Uterus (tissue), 4 donors: ENCODE measurements around the gene TAS2R16. TPM values are rescaled to one million over a fixed set of nuclear protein-coding genes. Genes with fewer than 3 reads are reported as not detected.

Experiments used
- DNase-seq, 2 donors: peaks; one replicate each; pipeline ENCODE4 v3.0.0-alpha.2; 2019 to 2020
- H3K27ac ChIP-seq, 2 donors: fragments of 200-600 bp; sonication (generic); 1 replicate in 1 of 2; 2 replicates in 1 of 2; pipeline ENCODE4 v1.5.1; 2016 to 2018
- H3K27me3 ChIP-seq, 2 donors: fragments of 200-600 bp; sonication (generic); one replicate each; pipeline ENCODE4 v1.5.1; 2018 to 2019; ENCODE audit warnings: control low read depth in 1 of 2
- H3K36me3 ChIP-seq, 2 donors: fragments of 200-600 bp; sonication (generic); one replicate each; pipeline ENCODE4 v1.5.1; 2019; ENCODE audit warnings: control low read depth in 1 of 2
- H3K4me1 ChIP-seq, 2 donors: fragments of 200-600 bp; sonication (generic); one replicate each; pipeline ENCODE4 v1.5.1; 2018 to 2019; ENCODE audit warnings: control low read depth in 1 of 2
- H3K4me3 ChIP-seq, 2 donors: fragments of 200-600 bp; sonication (generic); 1 replicate in 1 of 2; 2 replicates in 1 of 2; pipeline ENCODE4 v1.5.1; 2018 to 2019; ENCODE audit warnings: mild to moderate bottlenecking in 1 of 2
- H3K9me3 ChIP-seq, 2 donors: fragments of 200-600 bp; sonication (generic); one replicate each; pipeline ENCODE4 v1.5.1; 2019; ENCODE audit warnings: control low read depth in 1 of 2
- CTCF ChIP-seq, 4 experiments: fragments of 200-600 bp in 2 of 4; fragments of 450-650 bp in 2 of 4; sonication (generic) in 2 of 4; IDR thresholded peaks; one replicate each; pipeline ENCODE4 v1.5.1; 2016 to 2019; ENCODE audit warnings: antibody characterized with exemption in 4 of 4, mild to moderate bottlenecking in 2 of 4, moderate library complexity in 1 of 4
- POLR2A ChIP-seq, 2 donors: fragments of 450-650 bp; IDR thresholded peaks; one replicate each; pipeline ENCODE4 v1.6.1; 2016; ENCODE audit warnings: antibody characterized with exemption in 2 of 2, mild to moderate bottlenecking in 1 of 2, moderate library complexity in 1 of 2
- intact Hi-C: fragments of 100-400 bp; cut with DNase I; formaldehyde crosslinking; loops from one replicate; pipeline ENCODE4 v1.15.1; 2023; ENCODE audit warnings: low total_unique reads
- total RNA-seq, 4 donors: library from RNA; depleted of rRNA in 3 of 4; stranded (reverse); fragments of >200 nt in 3 of 4; gene quantifications; one replicate each; pipeline versions ENCODE4 v1.1.0 to v1.2.4, GENCODE V29; 2014 to 2023
- donor health status: DM: yes; HTN: yes; CAD: no.

TAS2R16 gene
- total RNA-seq, 4 donors from 2014 or later, result not detected

GRCh38 chr7:122989577-122989976 is 5.9 kb downstream of the TAS2R16 start:
- Histone ChIP-seq H3K4me1 (no peaks in the 10 kb centered on the region), H3K36me3 (no peaks in the 10 kb centered on the region), H3K27ac (no peak overlapping the region), H3K4me3 (no peak overlapping the region), H3K27me3 (no peaks in the 10 kb centered on the region), H3K9me3 (no peaks in the 10 kb centered on the region)
- TF ChIP-seq CTCF (IDR thresholded peaks at IDR 0.05), result no peak
- TF ChIP-seq POLR2A (IDR thresholded peaks at IDR 0.05), result no peak
- DNase-seq, result no peak
- intact Hi-C loops, result no loop called here

GRCh38 chr7:122989041-122989440 is 6.5 kb downstream of the TAS2R16 start:
- Histone ChIP-seq H3K9me3 (no peaks in the 10 kb centered on the region), H3K27ac (no peak overlapping the region), H3K36me3 (no peaks in the 10 kb centered on the region), H3K4me3 (no peak overlapping the region), H3K27me3 (no peaks in the 10 kb centered on the region), H3K4me1 (no peaks in the 10 kb centered on the region)
- intact Hi-C loops, result no loop called here
- no peak for DNase-seq
- no peak for TF ChIP-seq CTCF (IDR thresholded peaks at IDR 0.05)
- no peak for TF ChIP-seq POLR2A (IDR thresholded peaks at IDR 0.05)

- Histone ChIP-seq H3K36me3 (no peaks in the 10 kb centered on the region), H3K27me3 (no peaks in the 10 kb centered on the region), H3K27ac (no peak overlapping the region), H3K4me3 (no peak overlapping the region), H3K4me1 (no peaks in the 10 kb centered on the region), H3K9me3 (no peaks in the 10 kb centered on the region)
- intact Hi-C loops, result no loop called here
- TF ChIP-seq CTCF (IDR thresholded peaks at IDR 0.05) (no peak), POLR2A (IDR thresholded peaks at IDR 0.05) (no peak)
- no peak for DNase-seq
Measured at GRCh38 chr7:122988333-122988732, 7.2 kb downstream of the TAS2R16 start.

GRCh38 chr7:122987463-122987862 is 8.0 kb downstream of the TAS2R16 start:
- TF ChIP-seq POLR2A (IDR thresholded peaks at IDR 0.05) (no peak), CTCF (IDR thresholded peaks at IDR 0.05) (no peak)
- intact Hi-C loops, result no loop called here
- H3K9me3 ChIP-seq, result no peaks in the 10 kb centered on the region
- H3K27ac ChIP-seq, result no peak overlapping the region
- DNase-seq, result no peak
- no peaks in the 10 kb centered on the region for H3K4me1 ChIP-seq
- no peak overlapping the region for H3K4me3 ChIP-seq
- H3K27me3 ChIP-seq, result no peaks in the 10 kb centered on the region
- H3K36me3 ChIP-seq, result no peaks in the 10 kb centered on the region

GRCh38 chr7:122984021-122984420 is 11.5 kb downstream of the TAS2R16 start:
- no peak overlapping the region for H3K27ac ChIP-seq
- intact Hi-C loops, result no loop called here
- no peak overlapping the region for H3K4me3 ChIP-seq
- H3K27me3 ChIP-seq, result peaks cover 0 to 3% of the 10 kb centered on the region in 2 donors
- no peaks in the 10 kb centered on the region for H3K36me3 ChIP-seq
- DNase-seq, result no peak
- no peak for TF ChIP-seq CTCF (IDR thresholded peaks at IDR 0.05)
- no peak for TF ChIP-seq POLR2A (IDR thresholded peaks at IDR 0.05)
- H3K4me1 ChIP-seq, result no peaks in the 10 kb centered on the region
- no peaks in the 10 kb centered on the region for H3K9me3 ChIP-seq
